Measurements from ENCODE around the gene AMOTL2.

DNA sequence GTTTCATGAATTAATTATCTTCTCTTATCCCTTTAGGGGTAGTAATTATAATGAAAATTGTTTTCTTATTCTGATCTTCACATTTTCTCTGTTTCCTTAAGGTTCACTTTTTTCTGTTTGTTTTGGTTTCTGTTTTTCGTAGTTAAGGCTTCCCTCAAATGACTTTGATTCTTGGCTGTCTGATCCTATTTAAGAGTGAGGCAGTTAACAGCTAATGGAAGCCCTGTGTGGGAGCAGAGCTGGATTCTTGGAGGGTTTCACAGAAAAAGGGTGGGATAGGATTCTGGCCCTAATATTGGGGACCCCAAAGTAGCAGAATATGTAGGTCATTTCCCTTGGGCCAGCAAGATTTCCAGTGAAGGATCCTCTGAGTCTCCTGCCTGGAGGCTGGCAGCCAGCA is 6.8 kb upstream of the AMOTL2 start:
- TF ChIP-seq ATF7 (IDR thresholded peaks at IDR 0.05; ENCODE audit: low read depth) (no peak), POU2F2 (IDR thresholded peaks at IDR 0.05; ENCODE audit: borderline replicate concordance, low read depth, low read length) (no peak), POLR2AphosphoS5 (IDR thresholded peaks at IDR 0.05; ENCODE audit: low read length) (no peak), GATAD2B (conservative IDR thresholded peaks at IDR 0.05; ENCODE audit: low read depth) (no peak), WRNIP1 (IDR thresholded peaks at IDR 0.05; ENCODE audit: borderline replicate concordance, low read depth, low read length) (no peak), HDAC6 (IDR thresholded peaks at IDR 0.05; ENCODE audit: unreplicated experiment) (no peak), SMC3 (IDR thresholded peaks at IDR 0.05; ENCODE audit: borderline replicate concordance, low read length) (no peak), MYC (IDR thresholded peaks at IDR 0.05; ENCODE audit: insufficient read depth, insufficient read length, insufficient replicate concordance, low read length, severe bottlenecking) (no peak), BACH1 (IDR thresholded peaks at IDR 0.05; ENCODE audit: borderline replicate concordance) (no peak), CHD2 (IDR thresholded peaks at IDR 0.05; ENCODE audit: borderline replicate concordance, low read depth, low read length) (no peak)
- TF ChIP-seq, protein P1, sequence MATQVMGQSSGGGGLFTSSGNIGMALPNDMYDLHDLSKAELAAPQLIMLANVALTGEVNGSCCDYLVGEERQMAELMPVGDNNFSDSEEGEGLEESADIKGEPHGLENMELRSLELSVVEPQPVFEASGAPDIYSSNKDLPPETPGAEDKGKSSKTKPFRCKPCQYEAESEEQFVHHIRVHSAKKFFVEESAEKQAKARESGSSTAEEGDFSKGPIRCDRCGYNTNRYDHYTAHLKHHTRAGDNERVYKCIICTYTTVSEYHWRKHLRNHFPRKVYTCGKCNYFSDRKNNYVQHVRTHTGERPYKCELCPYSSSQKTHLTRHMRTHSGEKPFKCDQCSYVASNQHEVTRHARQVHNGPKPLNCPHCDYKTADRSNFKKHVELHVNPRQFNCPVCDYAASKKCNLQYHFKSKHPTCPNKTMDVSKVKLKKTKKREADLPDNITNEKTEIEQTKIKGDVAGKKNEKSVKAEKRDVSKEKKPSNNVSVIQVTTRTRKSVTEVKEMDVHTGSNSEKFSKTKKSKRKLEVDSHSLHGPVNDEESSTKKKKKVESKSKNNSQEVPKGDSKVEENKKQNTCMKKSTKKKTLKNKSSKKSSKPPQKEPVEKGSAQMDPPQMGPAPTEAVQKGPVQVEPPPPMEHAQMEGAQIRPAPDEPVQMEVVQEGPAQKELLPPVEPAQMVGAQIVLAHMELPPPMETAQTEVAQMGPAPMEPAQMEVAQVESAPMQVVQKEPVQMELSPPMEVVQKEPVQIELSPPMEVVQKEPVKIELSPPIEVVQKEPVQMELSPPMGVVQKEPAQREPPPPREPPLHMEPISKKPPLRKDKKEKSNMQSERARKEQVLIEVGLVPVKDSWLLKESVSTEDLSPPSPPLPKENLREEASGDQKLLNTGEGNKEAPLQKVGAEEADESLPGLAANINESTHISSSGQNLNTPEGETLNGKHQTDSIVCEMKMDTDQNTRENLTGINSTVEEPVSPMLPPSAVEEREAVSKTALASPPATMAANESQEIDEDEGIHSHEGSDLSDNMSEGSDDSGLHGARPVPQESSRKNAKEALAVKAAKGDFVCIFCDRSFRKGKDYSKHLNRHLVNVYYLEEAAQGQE (IDR thresholded peaks at IDR 0.05; ENCODE audit: low read depth, low read length), result no peak
- TF ChIP-seq, protein P2, sequence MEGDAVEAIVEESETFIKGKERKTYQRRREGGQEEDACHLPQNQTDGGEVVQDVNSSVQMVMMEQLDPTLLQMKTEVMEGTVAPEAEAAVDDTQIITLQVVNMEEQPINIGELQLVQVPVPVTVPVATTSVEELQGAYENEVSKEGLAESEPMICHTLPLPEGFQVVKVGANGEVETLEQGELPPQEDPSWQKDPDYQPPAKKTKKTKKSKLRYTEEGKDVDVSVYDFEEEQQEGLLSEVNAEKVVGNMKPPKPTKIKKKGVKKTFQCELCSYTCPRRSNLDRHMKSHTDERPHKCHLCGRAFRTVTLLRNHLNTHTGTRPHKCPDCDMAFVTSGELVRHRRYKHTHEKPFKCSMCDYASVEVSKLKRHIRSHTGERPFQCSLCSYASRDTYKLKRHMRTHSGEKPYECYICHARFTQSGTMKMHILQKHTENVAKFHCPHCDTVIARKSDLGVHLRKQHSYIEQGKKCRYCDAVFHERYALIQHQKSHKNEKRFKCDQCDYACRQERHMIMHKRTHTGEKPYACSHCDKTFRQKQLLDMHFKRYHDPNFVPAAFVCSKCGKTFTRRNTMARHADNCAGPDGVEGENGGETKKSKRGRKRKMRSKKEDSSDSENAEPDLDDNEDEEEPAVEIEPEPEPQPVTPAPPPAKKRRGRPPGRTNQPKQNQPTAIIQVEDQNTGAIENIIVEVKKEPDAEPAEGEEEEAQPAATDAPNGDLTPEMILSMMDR (IDR thresholded peaks at IDR 0.05 in 2 of 3, conservative IDR thresholded peaks at IDR 0.05 in 1 of 3; ENCODE audit: control insufficient read depth in 2 of 3, extremely low read depth in 1 of 3, insufficient read depth in 1 of 3, low read depth in 3 of 3, low read length in 3 of 3), result no peak
